ENCODE data around the gene HCK.

DNA sequence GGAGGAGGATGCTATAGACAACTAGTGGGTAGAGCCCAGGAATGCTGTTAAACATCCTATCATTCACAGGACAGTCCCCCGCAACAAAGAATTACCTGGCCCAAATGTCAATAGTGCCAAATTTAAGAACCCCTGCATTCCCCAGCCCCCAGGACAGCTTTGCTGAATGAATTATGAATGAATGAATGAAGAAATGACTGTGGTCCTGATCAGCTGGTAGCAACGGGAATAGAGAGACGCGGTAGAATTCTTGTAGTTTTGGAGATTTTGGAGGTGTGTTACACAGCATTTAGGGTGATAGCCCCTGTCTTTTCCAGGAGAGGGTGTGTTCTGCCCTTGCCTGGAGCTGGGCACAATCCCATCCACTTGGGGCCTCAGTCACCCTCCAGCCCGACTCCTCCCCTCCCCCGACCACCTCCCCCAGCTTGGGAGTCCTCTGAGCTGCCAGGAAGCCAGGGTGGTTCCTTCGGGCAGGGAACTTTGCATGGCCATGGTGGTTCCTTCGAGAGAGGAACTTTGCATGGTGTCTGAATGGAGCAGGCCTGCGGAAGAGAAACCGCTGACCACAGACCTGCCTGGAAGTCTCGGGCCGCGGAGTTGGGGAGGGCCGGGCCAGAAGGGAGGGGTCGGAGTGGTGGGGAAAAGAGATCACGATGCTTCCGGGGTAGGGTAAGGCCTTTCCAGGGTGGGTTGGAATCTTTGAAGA, 1.0 kb upstream of the HCK start:
- TF ChIP-seq, protein P1, sequence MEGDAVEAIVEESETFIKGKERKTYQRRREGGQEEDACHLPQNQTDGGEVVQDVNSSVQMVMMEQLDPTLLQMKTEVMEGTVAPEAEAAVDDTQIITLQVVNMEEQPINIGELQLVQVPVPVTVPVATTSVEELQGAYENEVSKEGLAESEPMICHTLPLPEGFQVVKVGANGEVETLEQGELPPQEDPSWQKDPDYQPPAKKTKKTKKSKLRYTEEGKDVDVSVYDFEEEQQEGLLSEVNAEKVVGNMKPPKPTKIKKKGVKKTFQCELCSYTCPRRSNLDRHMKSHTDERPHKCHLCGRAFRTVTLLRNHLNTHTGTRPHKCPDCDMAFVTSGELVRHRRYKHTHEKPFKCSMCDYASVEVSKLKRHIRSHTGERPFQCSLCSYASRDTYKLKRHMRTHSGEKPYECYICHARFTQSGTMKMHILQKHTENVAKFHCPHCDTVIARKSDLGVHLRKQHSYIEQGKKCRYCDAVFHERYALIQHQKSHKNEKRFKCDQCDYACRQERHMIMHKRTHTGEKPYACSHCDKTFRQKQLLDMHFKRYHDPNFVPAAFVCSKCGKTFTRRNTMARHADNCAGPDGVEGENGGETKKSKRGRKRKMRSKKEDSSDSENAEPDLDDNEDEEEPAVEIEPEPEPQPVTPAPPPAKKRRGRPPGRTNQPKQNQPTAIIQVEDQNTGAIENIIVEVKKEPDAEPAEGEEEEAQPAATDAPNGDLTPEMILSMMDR (conservative IDR thresholded peaks at IDR 0.05 in 1 of 2, IDR thresholded peaks at IDR 0.05 in 1 of 2; ENCODE audit: low read depth in 1 of 2, low read length in 2 of 2): no peak
- no peak for TF ChIP-seq EZH2 (IDR thresholded peaks at IDR 0.05; ENCODE audit: low read length, missing control alignments)
